Type B pancreatic cell (in vitro differentiated cells): ENCODE results near the gene GPSM1. TPM values are rescaled to one million over a fixed set of nuclear protein-coding genes. Genes with fewer than 3 reads are reported as not detected.

Experiments
- DNase-seq: peaks from one replicate; pipeline ENCODE4 v3.0.0; 2021; ENCODE audit warnings: mixed read lengths; ENCODE audit not compliant: unreplicated experiment; ENCODE audit errors: extremely low spot score
- H3K27ac Mint-ChIP-seq: 2 replicates; pipeline ENCODE4 v1.8.0; 2021; ENCODE audit warnings: mild to moderate bottlenecking, mixed read lengths
- H3K27me3 Mint-ChIP-seq: 2 replicates; pipeline ENCODE4 v1.8.0; 2021; ENCODE audit warnings: mixed read lengths
- H3K36me3 Mint-ChIP-seq: 2 replicates; pipeline ENCODE4 v1.8.0; 2021; ENCODE audit warnings: mixed read lengths
- H3K4me1 Mint-ChIP-seq: one replicate; pipeline ENCODE4 v1.8.0; 2021; ENCODE audit warnings: mixed read lengths; ENCODE audit not compliant: unreplicated experiment
- H3K4me3 Mint-ChIP-seq: 2 replicates; pipeline ENCODE4 v1.8.0; 2021; ENCODE audit warnings: mild to moderate bottlenecking, mixed read lengths
- H3K9me3 Mint-ChIP-seq: 2 replicates; pipeline ENCODE4 v1.8.0; 2021; ENCODE audit warnings: mixed read lengths
- total RNA-seq: library from RNA; stranded (reverse); gene quantifications from 2 replicates; pipeline ENCODE4 v1.2.1, GENCODE V29; 2021; ENCODE audit warnings: low replicate concordance
- TF ChIP-seq, protein P1 (sequence below): fragments of 200-600 bp; sonication (generic); conservative IDR thresholded peaks from 2 replicates; pipeline ENCODE4 v1.5.0; 2021; ENCODE audit warnings: antibody characterized with exemption, mild to moderate bottlenecking

Gene GPSM1
- total RNA-seq, 1 donor from 2014 or later, result 56.2 TPM

DNA sequence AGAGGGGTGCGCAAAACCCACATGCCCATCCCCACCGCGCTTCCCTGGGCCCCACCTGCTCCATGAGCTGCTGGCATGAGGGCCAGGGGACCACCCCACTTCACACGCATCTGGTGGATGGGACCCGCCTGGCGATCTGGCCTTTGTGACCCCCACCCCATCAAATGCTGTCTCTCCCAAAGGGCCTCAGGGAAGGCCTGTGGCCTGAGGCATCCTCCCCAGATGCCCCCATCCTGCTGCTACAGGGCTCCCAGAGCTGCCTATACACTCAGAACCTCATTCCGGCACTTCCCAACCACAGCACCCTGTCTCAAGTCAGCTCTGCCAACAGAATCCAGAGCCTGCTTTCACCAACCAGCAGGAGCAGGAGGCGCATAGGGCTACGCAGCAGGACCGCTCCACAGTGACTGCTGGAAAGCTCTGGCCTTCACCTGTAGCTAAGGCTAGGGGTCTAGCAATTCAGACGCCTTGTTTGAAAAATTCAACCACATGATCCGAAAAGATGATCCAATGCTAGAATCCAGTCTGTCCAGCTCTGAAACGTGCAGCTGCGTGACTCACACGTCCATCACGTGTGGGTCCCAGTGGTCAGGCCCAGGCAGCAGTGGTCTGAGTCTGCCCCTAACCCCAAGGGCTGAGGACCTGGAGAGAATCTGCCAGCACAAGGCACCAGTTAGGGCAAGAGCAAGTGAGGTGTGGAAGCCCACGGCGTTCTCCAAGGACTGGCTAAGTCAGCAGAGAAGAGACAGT lies 74.0 kb downstream of the GPSM1 start:
- Mint-ChIP-seq H3K36me3 (no peaks in the 10 kb centered on the region), H3K27ac (peak overlapping the region; percentile 11), H3K4me3 (peak overlapping the region; percentile 55), H3K27me3 (no peaks in the 10 kb centered on the region), H3K9me3 (no peaks in the 10 kb centered on the region), H3K4me1 (peaks cover 7% of the 10 kb centered on the region)
- TF ChIP-seq, protein P1, sequence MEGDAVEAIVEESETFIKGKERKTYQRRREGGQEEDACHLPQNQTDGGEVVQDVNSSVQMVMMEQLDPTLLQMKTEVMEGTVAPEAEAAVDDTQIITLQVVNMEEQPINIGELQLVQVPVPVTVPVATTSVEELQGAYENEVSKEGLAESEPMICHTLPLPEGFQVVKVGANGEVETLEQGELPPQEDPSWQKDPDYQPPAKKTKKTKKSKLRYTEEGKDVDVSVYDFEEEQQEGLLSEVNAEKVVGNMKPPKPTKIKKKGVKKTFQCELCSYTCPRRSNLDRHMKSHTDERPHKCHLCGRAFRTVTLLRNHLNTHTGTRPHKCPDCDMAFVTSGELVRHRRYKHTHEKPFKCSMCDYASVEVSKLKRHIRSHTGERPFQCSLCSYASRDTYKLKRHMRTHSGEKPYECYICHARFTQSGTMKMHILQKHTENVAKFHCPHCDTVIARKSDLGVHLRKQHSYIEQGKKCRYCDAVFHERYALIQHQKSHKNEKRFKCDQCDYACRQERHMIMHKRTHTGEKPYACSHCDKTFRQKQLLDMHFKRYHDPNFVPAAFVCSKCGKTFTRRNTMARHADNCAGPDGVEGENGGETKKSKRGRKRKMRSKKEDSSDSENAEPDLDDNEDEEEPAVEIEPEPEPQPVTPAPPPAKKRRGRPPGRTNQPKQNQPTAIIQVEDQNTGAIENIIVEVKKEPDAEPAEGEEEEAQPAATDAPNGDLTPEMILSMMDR, result no peak
- no peak for DNase-seq

GRCh38 chr9:136402067-136402466 lies 74.7 kb downstream of the GPSM1 start:
- Mint-ChIP-seq H3K36me3 (no peaks in the 10 kb centered on the region), H3K27ac (no peak overlapping the region)

DNA sequence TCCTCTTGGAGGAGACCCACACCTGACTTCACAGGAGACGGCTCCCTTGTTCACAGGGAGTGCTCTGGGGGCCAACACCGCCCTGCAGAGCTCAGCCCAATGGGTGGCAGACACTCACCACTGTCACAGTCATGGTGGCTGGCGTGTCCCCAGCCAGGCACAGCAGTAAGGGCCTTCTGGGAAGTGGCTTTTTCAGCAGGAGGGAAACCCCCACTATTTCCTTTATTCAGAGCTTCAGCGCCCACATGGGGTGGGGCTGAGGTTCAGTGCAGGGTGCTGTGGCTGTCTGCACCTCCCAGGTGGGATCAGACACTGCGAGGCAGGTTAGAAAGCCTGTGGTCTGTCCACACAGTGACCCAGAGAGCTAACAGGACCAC lies 76.2 kb downstream of the GPSM1 start:
- Mint-ChIP-seq H3K27ac (no peak overlapping the region), H3K9me3 (no peaks in the 10 kb centered on the region)

More at GRCh38 chr9:136402067-136402466, 74.7 kb downstream of the GPSM1 start:
- peaks cover 7% of the 10 kb centered on the region for H3K4me1 Mint-ChIP-seq
- no peaks in the 10 kb centered on the region for H3K9me3 Mint-ChIP-seq
- DNase-seq, result no peak
- no peak overlapping the region for H3K4me3 Mint-ChIP-seq
- TF ChIP-seq, protein P1, result no peak
- no peaks in the 10 kb centered on the region for H3K27me3 Mint-ChIP-seq

GRCh38 chr9:136403915-136404800 lies 76.8 kb downstream of the GPSM1 start:
- Mint-ChIP-seq H3K36me3 (no peaks in the 10 kb centered on the region), H3K27ac (no peak overlapping the region), H3K4me1 (peaks cover 5% of the 10 kb centered on the region), H3K9me3 (no peaks in the 10 kb centered on the region), H3K27me3 (no peaks in the 10 kb centered on the region), H3K4me3 (no peak overlapping the region)
- no peak for DNase-seq
- TF ChIP-seq, protein P1, result no peak

More for the DNA sequence above, 76.2 kb downstream of the GPSM1 start:
- Mint-ChIP-seq H3K4me3 (no peak overlapping the region), H3K36me3 (no peaks in the 10 kb centered on the region), H3K4me1 (peaks cover 7% of the 10 kb centered on the region), H3K27me3 (no peaks in the 10 kb centered on the region)
- TF ChIP-seq, protein P1, result no peak
- DNase-seq, result no peak

DNA sequence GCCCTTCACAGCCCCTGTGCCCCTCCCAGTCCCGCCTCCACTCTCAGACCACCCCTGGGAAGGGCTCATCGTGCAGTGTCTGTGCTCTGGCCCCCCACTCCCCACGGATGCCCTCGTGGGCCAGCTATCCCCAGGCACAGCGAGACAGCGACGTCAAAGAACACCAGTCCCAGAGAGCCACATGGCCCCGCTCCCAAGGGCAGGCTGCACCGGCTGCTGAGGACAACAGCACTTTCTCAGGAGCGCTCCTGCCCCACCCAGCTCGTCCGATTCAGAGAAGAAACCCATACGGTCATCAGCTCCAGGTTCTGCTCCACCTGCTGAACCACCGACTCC lies 77.4 kb downstream of the GPSM1 start:
- Mint-ChIP-seq H3K4me1 (peaks cover 8% of the 10 kb centered on the region), H3K9me3 (no peaks in the 10 kb centered on the region), H3K36me3 (no peaks in the 10 kb centered on the region), H3K27me3 (no peaks in the 10 kb centered on the region), H3K4me3 (no peak overlapping the region), H3K27ac (no peak overlapping the region)
- DNase-seq, result no peak
- TF ChIP-seq, protein P1, result no peak
